A549 (cell line): Measurements from ENCODE around the gene NCLN.

ENCODE experiments used
- BCL3 ChIP-seq: fragments of >200 bp; sonication (Bioruptor Twin); formaldehyde crosslinking; IDR thresholded peaks from 3 replicates; pipeline ENCODE4 v1.6.1; 2016
- EP300 ChIP-seq, 2 experiments: fragments of >200 bp; sonication (Bioruptor Twin); formaldehyde crosslinking; IDR thresholded peaks; 2 replicates in 1 of 2; 3 replicates in 1 of 2; pipeline ENCODE4 v1.6.1; 2016 to 2017
- JUNB ChIP-seq: fragments of >200 bp; sonication (Bioruptor Twin); formaldehyde crosslinking; IDR thresholded peaks from 2 replicates; pipeline ENCODE4 v1.6.1; 2016
- KDM1A ChIP-seq: fragments of 200-600 bp; sonication (generic); IDR thresholded peaks from 2 replicates; pipeline ENCODE4 v1.6.1; 2016; ENCODE audit warnings: low read depth, mild to moderate bottlenecking
- MAFK ChIP-seq: fragments of 450-650 bp; IDR thresholded peaks from 2 replicates; pipeline ENCODE4 v1.6.1; 2014; ENCODE audit not compliant: partially characterized antibody
- MYC ChIP-seq: IDR thresholded peaks from 2 replicates; pipeline ENCODE4 v1.6.1; 2012; ENCODE audit warnings: mild to moderate bottlenecking, inconsistent platforms, low read length, improper control_type of control experiment, borderline replicate concordance
- REST ChIP-seq: fragments of 200-600 bp; sonication (generic); IDR thresholded peaks from 2 replicates; pipeline ENCODE4 v1.6.1; 2016; ENCODE audit warnings: antibody characterized with exemption, mild to moderate bottlenecking, moderate library complexity
- TF ChIP-seq, protein P1 (sequence below): fragments of >200 bp; sonication (Bioruptor Twin); formaldehyde crosslinking; IDR thresholded peaks from 3 replicates; pipeline ENCODE4 v1.5.1; 2016
- TF ChIP-seq, protein P2 (sequence below): IDR thresholded peaks from 2 replicates; pipeline ENCODE4 v1.6.1; 2012

GRCh38 chr19:3254520-3254919, 68.8 kb downstream of the NCLN start:
- TF ChIP-seq BCL3 (no peak), JUNB (no peak), REST (no peak), KDM1A (no peak), MAFK (no peak), EP300 (IDR thresholded peaks at IDR 0.05) (no peak), MYC (no peak)
- TF ChIP-seq, protein P1, sequence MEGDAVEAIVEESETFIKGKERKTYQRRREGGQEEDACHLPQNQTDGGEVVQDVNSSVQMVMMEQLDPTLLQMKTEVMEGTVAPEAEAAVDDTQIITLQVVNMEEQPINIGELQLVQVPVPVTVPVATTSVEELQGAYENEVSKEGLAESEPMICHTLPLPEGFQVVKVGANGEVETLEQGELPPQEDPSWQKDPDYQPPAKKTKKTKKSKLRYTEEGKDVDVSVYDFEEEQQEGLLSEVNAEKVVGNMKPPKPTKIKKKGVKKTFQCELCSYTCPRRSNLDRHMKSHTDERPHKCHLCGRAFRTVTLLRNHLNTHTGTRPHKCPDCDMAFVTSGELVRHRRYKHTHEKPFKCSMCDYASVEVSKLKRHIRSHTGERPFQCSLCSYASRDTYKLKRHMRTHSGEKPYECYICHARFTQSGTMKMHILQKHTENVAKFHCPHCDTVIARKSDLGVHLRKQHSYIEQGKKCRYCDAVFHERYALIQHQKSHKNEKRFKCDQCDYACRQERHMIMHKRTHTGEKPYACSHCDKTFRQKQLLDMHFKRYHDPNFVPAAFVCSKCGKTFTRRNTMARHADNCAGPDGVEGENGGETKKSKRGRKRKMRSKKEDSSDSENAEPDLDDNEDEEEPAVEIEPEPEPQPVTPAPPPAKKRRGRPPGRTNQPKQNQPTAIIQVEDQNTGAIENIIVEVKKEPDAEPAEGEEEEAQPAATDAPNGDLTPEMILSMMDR, result no peak
- TF ChIP-seq, protein P2, sequence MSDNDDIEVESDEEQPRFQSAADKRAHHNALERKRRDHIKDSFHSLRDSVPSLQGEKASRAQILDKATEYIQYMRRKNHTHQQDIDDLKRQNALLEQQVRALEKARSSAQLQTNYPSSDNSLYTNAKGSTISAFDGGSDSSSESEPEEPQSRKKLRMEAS, result no peak
